GM19463 (cell line): ENCODE data around the gene STK24.
"Not testable (repeated sequence)": the region's sequence is repeated elsewhere in the genome, so short reads cannot be mapped to it uniquely, and the experiment has no call there.

Experiments
- ATAC-seq: cut with Tn5 transposase; IDR thresholded peaks from one replicate; pipeline ENCODE4 v1.9.1; 2021; ENCODE audit warnings: mild to moderate bottlenecking, moderate library complexity; ENCODE audit not compliant: unreplicated experiment

STK24 gene

DNA sequence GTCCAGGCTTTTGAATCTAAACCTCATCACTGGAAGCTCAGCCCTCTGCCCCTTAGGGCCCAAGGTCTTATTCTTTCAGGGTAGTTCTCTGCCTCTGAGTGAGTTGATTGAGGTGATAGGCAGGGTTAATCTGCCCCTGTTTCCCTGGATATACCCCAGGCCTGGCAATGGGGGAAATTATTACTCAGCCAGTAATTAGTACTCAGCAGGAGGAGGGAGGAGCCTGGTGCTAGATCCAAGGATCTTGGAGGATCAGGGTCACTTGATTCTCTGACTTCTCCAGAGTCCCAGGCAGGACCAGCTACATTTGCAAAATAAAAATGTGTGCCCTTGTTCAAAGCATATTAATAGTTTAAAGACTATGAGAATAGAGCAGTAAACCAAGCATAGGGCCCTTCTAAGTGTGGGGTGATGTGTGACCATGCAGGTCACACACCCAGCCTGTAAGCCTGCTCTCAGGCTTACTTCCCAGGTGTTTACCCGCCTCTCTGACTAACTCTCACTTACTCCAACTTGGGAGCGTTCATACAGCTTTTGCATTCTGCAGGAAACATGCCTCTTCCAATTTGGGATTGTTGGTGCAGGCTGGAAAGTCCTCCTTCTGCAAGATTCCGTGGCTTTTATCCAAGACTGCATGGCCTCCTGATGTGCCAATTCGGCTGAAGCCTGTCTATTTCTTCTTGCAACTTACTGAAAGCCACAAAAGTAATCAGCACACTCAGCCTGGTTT, 7.9 kb upstream of the STK24 start:
- no peak for ATAC-seq

DNA sequence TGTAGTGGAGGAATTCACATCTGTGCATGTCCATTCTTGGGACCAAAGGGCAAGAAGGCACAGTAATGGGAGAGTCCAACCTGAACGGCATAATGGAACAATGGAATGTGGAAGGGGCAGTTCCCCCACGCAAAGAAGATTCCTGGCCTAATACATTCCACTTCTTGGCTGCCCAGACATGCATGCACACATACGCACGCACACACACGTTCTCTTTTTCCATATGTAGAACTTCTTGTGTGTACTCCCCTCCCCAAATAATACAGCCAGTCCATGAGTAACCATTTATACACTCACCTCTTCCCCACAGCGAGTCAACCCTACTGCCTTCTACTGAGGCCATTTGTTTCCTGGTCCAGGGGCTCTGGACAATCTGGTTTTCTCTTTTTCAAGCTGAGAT, 6.0 kb upstream of the STK24 start:
- ATAC-seq = no peak

DNA sequence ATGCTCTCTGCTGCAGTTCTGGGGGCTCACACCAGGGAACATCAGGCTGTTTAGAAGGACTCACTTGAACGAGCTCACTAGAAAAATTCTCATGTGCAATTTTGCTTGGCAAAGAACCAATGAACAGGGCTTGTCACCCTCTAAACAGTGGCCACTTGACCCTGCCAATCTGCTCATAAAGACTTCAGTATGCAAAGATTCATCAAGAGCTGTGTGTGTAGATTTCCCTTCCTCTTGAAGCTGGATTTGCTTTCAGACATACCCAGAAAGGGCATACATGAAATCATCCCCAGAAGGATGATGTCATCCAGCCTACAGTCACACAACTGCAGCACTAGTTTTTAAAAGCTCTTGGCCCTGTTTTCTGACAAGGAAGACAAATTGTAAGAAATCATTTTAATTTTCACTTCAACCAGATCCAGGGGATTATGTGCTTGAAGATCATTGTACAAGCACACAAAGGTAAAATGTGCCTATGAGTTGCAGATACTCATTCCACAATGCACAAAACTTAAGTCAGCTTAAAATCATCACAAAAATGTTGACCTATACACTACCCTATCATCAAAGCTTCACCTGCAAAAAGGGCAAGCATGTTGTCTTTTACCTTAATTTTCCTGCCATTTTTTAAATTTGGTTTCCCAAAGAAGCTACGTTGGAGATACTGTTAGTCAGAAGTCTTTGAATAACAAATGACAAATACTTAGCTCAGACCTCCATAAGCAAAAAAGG, 5.2 kb upstream of the STK24 start:
- ATAC-seq = no peak

DNA sequence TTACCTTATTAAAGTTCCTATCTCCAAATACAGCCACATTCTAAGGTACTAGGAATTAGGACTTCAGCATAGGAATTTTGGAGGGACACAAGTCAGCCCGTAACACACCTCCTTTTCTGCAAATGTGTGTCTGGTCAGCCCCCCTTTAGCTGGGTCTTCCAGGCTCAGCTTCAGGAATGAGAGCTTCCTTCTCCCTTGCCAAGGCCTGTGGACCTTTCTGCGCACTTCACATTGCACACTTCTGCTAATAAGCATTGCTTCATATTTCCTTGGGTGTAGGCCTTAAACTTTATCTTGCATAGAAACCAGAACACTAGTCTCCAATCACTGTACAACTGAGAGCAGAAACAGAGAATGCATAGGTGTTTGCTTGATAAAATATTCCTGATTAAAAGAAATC, 4.5 kb upstream of the STK24 start:
- ATAC-seq = no peak

DNA sequence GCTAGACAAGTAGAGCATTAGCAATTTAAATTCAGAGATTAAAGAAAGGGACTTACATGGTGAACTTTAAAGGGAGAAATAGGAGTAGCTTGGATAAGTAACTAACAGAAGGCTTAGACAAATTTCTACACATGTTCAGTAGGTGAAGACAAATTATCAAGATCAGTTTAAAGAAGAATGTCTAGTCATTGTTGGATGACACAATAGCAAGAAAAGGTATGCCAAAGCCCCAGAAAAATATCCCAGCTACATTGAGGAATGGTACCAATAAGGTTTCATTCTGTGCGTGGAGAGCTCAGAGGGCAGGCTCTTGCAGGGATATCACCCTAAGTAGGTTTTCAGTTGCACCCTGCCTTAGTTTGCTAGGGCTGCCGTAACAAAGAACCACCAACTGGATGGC, 3.5 kb upstream of the STK24 start:
- ATAC-seq = no peak

DNA sequence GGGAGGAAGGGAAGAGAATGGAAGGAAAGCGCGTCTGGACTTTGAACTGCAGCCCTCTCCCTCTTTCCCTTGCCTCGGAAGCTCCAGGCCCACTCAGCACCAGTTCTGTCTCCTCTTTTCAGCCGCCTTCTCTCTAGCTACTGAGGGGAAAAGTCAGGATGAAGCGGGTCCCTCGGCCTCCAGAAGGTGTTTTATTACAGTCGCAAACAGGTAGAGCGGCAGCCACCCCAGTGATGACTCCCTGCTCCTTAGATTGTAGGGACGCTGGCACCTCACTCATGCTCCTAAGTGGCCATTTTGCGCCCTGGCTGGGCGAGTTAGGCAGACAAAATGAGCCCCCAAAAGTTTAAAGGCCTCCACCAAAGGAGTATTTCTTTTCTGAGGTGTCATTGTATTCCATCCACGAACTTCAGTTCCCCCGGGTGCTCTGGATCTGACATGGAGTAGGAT, 954 bp upstream of the STK24 start:
- ATAC-seq = no peak

DNA sequence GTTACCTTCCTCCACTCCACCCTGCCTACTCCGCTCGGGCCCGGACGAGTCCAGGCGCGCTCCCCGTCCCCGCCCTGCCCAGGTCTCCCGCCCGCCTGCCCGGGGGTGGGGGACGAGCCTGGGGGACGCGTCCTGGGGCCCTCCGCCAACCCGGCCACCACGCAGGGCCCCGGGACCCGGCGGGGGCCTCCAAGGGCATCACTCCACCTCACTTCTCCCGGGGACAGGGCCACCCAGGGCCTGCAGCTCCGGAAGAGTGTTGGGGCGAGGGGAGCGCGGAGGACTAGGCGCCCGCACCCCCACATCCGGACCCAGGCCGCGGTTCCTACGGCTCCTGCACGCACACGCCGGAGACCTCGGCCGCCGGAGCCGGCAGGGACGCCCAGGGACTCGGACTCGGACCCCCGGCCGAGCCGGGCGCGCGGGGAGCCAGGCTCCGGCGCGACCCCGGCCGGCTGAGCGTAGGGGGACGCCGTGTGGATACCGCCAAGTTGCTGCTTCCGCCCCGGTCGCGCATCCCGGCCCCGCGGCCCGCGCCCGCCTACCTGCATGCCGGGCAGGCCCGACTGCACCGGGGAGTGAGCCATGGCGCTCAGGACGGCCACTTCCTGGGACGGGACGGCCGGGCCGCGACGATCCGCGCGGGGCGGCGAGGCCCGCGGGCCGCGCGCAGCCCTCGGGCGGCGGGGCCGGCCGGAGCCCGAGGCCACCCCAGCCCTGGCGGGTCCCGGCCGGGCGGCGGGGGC, 534 bp downstream of the STK24 start:
- ATAC-seq = peak; percentile 24

DNA sequence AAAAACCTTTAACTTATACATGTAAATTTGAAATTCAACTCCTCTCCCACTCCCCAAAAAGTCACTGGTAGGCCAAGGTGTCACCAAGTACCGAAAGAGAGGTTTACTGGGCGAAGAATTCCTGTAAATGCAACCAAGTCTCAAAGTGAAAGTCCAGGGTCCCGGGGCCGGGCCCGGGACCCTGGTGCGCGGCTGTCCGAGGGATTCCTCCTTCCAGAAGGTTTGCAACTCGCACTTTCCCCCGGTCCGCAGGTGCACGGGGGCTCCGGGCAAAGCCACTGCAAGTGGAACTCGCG, 1.1 kb downstream of the STK24 start:
- no peak for ATAC-seq

DNA sequence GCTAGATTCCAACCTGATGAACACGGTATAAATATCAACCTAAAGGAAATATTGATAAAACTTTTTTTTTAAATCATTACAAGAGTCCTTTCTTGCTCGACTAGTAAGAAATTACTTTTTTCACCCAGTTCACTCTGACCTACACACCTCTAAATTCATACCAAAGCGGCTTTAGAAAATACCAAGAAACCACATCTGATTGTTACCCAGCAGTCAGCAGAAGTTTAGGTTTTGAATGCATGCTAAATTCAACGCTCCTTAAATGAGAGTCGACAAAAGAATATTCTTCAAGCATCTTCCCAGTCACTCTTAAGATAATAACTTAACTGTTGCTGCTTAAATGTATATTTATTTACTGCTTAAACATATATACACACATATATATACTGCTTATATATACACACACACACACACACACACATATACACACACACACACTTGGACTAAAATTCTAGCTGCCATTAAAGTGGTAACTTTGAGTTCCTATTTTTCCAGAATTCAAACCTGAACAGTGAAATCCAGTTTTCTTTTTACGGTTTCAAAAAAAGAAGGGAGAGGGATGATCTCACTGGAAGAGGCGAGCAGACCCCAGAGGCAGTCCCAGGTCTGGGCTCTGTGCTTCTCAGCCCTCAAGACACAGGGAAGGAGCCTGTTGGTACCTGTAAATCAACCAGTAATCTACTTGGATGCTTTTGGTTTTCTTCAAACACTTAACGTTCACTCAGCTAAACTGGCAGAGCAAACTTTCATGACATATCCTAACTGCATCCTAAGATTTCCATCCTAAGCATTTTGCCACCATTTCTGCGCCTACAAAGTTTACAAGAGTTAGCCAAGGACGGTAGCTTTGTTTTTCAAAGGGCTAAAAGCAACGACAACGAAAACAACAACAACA, 1.7 kb downstream of the STK24 start:
- ATAC-seq = no peak

DNA sequence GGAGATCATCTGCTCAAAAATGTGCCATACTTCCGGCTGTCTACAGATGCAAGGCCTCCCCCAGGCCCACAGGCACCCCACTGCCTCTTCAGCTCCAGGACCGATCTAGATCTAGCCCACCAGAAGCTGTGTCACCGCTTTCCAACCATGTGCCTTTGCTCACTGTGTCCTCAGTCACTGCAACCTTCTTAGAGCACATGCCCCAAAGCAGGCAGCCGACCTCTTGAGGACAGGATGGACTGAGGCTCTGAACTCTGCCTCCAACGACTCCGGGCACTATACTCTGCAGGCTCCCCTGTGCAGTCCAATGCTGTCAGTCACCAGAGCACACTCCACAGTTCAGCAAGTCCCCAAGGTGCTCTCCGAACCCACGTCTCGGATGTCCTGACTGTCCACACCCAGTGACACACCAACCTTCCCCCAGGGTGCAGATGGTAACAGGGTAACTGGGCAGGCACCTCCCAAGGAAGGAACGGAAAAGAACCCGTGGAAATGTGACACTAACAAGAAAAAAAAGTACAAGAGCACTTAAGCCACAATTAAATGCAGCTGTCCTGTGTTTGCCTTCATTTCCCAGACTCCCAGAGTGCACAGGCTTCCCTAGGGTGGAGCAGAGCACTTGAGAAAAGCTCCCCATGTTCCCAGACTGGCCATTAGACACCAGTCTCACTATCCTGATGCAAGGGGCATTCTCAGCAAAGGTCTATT, 4.8 kb downstream of the STK24 start:
- no peak for ATAC-seq

DNA sequence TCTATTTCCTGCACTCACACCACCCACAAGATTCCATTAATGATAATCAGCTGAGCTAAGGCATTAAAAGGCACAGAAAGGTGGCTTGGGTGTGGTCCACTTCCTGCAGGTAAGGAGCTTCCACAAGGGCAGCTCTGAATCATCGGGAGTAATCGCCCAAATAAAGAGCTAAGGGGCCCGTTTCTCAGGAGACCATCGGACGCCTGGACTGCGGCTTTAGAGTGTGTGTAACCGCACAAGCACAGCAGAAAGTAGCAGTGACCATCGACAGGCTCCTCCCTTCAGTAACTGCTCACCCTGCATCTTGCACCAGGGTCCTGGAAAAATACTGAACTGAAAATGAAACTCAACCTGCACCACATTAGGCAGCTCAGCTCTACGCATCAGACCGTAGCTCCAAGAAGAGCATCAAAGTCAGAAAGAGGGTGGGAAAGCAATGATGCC, 6.0 kb downstream of the STK24 start:
- ATAC-seq = peak; percentile 86

DNA sequence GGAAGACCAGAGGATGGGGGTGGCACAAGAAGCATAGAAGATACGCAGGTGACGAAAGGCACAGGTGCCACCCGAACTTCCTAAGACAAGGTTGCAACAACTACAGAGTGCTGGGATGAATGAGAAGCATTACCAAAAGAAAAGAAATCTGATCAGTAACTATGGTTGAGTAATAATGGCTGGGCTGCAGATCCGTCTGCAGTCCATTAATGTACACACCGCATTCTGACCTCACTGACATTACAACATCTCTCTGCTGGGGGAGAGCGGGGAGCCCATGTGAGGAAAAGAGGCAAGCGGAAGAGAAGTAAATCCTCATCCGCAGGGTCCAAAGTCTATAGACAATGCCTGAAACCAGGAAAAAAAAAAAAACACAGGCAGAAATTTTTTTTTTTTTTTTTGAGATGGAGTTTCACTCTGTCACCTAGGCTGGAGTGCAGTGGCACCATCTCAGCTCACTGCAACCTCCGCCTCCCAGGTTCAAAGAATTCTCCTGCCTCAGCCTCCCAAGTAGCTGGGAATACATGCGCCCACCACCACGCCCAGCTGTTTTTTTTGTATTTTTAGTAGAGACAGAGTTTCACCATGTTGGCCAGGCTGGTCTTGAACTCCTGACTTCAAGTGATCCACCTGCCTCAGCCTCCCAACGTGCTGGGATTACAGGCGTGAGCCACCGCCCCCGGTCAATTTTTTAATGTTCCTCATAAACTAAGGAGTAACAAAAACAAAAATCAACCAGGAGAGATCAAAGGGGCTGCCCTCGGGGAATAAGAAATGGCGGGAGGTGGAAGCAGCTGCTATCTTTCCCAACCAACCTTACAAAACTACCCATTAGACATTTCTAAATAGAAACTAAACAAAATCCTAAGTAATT, 7.2 kb downstream of the STK24 start:
- not testable (repeated sequence) for ATAC-seq

DNA sequence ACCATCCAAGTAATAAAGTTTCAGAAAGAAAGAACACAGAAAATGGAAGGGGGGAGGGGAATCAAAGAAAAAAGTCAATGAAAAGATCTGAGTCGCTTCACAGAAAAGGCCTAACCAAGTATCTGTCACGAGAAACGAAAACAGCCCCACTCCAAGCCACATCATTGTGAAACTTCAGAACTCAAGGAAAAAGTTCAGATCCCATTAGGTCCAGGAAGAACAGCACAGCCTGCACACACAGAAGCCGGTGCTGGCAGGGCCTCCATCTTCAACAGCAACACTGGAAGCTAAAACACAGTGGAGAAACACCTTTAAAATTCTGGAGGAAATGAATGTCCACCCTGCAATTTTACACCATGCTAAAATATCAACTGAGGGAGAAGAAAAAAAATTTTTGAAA, 8.0 kb downstream of the STK24 start:
- ATAC-seq = no peak

DNA sequence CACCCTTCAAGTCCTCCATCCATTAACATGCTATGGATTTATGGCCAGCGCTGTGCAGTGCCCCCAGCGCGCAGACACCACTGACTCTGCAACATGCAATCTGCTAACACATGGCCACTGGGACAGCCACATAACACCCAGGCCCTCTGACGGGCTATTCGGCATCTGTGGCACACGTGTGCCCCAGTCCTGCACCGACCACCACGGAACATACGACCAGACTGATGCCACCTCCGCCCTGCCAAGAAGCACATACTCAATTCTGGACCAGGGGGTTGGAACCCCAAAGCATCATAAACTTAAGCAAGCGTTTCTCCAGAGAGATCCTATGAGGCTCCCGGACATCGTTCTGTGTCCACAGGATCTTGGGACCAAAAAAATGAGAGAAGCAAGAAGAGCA, 9.8 kb downstream of the STK24 start:
- ATAC-seq = no peak

DNA sequence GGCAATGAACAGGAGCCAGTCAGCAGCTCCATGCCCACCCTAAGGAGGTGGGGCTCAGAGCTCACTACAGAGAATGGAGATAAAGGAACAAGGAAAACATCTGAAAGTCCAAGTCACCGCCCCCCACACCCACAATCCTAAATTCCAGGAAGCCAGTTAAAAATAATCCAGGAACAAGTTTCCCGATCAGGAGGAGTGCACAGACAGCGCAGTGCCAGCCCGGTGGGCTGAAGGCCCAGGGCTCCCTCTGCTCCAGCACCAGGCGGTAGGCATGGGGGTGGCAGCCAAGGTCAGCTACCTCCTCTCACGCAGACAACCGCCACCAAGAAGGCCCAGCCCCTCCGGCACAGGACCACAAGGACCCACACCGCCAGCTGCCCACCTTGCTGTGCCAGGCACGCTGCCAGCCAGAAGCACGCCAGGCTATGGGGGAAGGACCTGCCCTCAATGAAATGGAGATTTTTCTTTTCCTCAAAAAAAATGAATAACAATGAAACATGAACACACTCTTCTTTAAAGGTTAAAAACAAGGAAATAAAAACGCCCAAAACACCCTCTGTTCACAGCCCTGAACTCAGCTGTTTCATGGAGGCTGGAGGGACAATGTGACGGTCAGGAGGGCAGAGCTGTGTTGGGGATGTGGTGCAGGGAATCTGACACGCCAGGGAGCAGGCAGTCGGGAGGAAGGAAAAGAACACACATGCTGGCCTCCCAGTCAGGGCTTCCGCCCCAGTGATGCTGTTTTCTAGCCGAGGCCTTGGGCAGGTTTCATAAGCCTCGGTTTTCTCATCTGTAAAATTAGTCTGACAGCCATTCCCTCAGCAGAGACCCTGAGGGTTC, 11.0 kb downstream of the STK24 start:
- ATAC-seq = no peak

DNA sequence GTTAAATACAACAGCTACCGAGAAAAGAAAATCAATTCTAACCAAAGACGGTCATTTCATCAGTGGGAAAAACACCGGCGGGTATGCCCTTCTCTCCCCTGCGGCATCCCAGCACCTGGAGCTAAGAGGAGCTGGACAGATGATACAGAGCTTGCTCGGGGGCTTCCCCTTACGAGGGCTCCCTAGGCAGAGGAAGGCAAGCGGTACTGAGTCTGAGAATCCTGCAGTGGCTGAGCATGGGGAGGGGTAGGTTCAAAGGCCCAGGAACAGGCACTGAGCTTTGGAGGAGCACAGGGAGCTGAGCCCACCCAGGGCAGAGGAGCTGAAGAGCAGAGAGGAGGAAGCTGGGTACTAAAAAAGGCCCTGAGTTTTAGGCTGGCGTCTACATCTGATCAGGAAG, 12.7 kb downstream of the STK24 start:
- no peak for ATAC-seq

DNA sequence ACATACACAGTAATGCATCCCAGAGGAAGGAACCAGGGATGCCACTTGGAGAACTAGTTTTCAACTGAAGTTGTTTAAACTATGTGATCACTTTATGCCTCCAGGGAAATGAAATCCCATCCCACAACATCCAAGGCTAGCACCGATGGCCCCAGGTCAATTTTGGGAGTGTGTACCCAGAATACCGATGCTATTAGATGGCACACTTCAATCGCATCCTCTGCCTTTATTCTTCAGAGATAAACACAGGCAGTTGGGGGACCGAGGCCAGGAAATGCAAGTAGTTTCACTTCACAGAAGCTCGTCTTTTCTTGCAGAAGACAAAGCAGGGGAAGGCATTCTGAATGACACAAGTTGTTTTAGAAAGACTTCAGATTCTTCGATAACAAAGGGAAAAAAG, 13.8 kb downstream of the STK24 start:
- peak; percentile 40 for ATAC-seq

DNA sequence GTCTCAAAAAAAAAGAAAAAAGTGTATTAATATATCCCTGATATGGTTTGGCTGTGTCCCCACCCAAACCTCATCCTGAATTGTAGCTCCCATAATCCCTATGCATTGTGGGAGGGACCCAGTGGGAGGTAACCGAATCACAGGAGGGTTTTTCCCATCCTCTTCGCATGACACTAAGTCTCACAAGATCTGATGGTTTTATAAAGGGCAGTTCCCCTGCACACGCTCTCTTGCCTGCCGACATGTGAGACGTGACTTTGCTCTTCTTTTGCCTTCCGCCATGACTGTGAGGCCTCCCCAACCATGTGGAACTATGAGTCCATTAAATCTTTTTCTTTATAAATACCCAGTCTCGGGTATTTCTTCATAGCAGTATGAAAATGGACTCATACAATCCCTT, 17.7 kb downstream of the STK24 start:
- ATAC-seq = no peak
